Effector CD4-positive, alpha-beta T cell (primary cell): Measurements from ENCODE around the gene FAM117A.

Source experiments
- DNase-seq: peaks from one replicate; pipeline ENCODE4 v3.0.0-alpha.2; 2020

Gene FAM117A

DNA sequence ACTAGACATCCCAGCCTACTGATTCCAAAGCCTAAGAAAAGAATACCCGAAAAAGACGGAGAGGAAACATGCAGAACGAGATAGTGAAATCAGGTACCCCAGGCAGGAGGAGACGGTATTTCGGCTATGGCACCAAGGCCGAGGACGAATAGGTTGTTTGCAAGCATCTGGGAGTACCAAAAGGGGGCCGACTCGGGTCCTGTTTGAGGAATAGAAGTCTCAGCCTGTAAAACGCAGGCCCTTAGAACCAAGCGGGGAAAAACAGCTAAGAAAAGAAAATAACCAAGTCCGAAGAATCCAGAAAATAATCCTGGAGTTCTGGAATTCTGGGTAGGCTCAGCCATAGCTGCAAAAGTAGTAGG, 56.7 kb downstream of the FAM117A start:
- peak; percentile 39 for DNase-seq

DNA sequence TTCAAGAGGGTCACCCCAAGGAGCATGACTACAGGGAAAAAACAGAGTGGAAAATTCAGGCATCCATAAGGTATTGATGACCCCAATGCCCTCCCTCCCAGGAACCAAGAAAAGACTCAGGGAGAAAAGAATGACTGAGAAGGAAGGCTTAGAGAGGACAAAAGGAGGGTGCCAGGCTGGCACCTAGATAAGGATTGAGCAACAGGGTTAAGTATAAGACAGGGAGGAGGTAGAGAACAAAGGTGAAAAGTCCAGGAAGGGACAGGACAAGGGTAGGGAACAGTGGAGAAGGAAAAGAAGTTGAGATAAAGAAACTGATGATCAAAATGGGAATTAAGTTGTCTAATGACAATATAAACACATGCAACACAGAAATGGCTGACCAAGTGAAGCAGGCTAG, 58.7 kb downstream of the FAM117A start:
- DNase-seq = no peak

DNA sequence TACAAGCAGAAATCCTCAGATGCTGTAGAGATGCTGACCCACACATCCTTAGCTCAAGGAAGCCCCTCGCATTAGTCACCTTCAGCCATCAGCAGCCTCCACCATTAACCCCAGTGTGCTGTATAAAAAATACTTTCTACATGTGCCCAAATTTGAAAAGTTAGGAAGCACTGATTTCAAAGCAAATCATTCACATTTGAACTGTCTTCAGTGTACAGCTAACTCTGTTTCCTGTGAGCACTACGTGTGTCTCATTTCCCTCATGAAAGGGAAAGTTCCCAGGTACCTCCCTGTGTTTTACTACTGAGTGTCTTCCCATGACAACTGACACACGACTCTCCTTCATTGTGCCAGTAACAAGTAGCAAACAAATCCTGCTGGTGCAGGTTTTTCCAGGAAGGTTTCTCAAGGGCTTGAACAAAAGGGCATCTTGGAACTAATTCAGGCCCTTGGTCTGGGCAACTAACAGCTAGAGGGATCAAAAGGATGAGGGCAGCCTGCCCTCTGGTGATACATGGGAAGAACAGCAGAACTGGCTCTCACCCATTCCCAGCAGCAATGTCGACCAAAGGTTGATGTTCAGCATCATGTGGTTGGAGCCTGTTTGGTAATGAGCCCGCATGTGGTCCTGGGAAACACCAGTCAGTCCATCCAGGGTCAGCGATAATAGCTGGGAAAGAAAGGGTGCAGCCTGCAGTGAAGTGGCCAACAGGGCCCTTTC, 60.2 kb downstream of the FAM117A start:
- no peak for DNase-seq

DNA sequence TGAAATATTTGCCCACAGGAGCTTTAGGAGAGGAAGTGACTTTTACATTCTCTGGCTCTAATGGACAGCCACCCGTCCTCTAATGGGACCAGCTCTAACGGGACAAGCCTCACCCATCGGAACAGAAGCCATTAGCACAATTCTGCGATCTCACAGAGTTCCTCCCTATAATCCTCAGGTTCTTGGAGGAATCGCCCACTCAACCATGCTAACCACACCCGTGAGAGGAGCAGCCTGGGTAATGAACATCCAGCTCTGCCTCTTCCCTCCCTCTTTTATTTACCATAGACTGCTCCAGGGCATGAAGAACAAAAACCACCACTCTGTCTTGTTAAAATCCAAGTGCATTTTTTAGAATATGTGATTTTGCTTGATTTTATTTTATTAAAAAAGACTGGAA, 63.0 kb downstream of the FAM117A start:
- DNase-seq = no peak

DNA sequence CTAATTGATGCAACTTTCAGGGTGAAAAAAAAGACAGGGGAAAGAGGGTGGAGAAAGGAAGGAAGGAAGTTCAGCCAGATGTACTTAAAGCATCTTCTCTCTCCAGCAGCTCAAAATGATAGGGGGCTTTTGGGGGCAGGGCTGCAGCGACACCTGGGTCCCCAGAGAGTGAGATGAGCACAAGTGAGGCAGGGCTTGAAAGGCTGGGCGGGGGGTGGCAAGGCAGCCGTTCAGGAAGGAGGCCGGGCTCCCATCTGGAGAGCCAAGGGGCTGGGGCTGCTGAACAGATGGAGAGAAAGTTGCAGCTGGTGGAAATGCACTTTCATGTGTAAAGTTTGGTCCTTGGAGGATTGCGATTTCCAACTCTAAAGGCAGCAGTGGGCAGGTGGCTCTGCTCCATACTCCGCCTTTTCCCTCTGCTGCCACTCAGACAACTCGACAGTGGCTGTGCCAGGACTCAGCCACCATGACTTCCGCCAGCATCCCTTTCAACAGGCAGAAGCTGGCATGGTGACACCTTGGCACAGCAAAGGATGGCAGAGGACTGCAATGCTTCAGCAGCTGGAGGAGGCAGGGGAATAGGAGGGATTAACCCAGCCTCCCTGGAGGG, 63.9 kb downstream of the FAM117A start:
- DNase-seq = no peak

DNA sequence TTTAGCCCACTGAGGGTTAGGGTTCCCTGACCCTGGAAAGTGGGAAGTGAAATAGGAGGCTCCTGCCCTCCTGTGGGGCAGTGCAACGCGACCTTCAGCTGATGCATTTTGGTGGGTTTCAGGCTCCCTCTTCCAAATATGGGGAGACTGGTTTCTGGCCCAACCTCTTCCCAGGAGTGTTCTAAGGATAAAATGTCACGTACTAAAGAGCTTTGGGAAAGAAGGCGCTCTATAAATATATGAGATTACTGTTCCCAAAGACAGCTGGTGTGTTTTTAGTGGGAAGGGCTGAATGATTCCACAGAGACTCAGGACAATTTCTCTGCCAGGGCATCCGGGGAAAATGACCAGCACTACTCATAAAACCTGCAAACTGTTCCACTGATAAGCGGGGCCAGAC, 65.9 kb downstream of the FAM117A start:
- no peak for DNase-seq

DNA sequence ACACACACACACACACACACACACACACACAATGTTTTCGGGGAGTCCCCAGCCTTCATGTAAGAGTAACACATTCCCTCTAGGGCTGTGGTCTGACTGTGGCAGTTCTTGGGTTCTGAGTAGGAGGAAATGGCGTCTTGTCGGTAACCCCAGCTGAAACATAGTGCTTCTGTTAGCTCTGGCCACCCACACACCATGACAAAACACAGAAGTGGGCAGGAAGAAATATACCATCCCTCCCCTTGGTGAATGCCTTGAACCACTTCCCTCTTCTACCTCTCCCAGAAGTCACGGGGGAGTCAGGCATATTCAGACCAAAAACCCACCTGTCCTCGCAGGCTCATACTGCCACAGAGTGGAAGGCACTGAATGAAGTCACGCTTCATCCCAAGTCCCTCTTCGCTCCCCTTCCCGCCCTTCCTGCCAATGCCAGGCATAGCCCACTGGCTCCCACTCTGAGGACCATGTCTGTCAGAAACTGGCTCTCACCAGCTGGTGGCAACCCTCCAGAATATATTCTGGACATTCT, 67.6 kb downstream of the FAM117A start:
- DNase-seq = peak; percentile 27

DNA sequence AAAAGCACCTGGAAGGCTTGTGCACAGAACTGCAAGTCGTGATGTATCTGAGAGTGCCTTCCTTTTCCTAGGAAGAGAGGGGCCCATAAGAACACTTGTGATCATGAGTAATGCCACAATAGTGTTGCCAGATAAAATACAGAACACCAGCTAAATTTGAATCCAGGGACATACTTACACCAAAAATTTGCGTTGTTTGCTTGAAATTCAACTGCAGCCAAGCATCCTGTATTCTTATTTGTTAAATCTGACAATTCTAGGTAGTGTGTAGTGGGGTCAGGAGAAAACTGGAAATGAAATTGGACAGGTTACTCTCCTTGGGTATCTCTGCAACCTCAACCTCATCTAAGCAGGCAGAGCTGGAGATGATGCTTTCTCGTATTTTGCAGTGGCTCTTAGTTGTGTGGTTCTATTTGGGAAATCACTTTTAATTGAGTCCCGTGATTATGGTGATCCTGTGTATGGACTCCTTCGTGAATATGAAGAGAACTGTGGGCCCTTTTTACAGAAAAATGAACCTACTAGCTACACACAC, 68.2 kb downstream of the FAM117A start:
- DNase-seq = no peak

DNA sequence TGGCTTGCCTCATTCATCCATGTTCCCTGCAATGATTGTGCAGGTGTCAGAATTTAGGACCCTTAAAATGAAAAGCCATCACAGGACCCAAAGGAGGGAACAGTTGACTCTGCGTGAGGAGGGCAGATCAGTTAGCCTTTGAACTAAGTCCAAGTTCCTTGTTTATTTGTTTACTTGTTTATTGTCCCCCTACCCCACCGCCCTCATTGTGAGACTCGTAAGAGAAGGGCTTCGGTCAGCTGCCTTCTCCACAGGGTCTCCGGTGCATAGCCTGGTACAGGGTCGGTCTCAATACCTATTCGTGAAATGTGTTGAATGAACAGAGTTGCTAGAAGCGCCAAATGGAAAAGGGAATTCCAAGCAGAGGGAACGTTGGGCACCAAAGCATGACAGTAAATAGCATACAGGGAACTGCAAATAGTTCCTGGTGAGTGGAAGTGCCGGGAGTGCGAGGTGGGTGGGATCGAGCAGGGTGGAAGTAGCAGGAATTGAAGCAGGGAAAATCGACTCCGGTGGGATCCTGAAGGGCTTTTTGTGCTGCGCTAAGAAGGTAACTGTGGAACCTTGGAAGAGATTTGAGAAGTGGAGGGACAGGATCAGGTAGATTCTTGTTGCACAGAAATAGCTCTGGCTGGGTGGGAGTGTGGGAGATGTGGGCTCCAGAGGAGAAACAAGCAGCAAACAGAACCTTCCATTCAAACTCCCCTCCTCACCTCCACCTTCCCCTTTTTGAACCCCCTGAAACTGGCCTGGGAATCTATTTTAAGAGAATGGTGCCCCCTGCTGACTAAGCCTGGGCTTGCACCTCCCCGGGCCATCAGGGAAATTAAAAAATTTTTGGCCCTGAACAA, 68.9 kb downstream of the FAM117A start:
- DNase-seq = peak; percentile 67

DNA sequence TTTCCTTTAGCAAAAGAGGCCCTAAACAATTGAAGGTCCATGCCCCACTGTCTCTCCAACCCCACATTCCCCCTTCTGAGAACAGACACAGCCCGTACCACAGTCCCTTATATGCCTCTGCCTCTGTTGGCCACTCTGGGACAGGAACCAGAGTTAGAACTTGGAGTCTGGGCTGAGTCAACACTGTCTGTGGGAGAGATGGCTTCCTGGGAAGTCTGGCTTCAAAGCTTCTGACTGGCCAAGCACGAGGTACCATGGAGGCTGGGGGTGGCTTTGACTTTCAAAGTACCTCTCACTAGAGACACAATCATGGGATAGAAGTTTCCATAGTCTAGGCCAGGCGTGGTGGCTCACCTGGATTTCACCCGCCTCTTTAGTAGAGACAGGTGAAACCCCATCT, 71.2 kb downstream of the FAM117A start:
- DNase-seq = no peak

DNA sequence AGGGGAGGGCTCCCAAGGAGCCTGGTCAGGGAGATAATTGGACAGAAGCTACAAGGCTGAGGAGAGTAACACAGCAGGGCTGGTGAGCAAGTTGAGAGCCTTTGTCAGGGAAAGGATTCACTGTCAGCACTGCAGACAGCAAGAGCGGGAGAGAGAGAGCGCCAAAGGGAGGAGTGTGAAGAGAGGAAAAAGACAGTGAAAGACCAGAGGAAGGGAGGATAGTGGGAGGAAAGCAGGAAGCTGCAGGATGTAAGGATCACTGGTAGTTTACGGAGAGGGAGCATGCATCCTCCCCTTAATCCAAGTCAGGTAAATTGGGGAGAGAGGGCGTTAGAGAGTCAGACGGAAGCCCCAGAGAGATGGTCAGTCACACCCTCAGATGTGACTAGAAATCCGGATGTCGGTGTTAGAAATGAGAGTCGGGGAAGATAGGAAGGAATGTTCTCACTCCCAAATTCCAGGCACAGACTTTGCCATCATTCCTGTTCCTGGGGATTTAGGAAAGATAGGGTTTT, 72.2 kb downstream of the FAM117A start:
- no peak for DNase-seq

DNA sequence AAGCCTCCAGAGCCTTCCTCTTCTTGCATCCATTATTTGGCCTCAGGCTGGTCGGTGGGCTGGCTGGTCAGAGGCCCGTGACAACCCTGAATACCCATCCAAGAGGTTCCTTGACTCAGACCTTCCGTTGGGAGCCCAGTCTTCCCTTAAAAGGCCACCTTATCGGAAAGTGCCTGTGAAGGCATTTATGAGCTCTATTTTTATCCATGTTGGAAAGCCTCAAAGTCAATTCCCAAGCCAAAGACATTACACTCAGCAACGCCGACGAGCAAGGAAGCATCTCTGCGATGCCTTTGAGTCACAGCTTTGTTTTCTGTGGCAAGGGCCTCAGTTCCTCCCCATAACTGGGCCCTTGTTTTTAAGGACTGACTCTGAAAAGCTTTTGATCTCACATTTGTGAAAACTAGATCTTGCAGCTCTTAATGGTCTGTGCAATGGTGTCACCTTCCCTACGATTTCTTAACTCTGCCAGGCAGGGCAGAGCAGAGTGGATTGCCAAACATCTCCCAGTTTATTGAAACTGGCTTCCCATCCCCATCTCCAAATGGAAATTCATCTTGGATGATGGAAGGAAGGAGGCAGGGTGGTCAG, 72.8 kb downstream of the FAM117A start:
- no peak for DNase-seq

DNA sequence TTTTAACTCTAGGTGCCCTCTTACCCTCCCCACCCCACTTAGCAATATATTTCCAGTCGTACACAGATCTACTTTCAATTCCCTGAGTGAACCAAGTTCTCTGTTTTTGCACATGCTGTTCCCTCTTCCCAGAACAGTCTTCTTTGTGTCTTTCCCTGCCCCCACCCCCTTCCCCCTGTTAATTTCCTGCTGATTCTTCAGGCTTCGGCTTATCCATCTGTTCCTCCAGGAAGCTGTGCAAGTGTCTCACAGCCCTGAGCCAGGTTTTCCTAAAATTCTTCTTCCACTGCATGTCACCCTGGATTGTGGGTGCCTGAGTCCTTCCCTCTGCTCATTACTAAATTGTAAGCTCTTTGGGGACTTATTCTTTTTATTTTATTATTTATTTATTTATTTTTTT, 73.7 kb downstream of the FAM117A start:
- no peak for DNase-seq

DNA sequence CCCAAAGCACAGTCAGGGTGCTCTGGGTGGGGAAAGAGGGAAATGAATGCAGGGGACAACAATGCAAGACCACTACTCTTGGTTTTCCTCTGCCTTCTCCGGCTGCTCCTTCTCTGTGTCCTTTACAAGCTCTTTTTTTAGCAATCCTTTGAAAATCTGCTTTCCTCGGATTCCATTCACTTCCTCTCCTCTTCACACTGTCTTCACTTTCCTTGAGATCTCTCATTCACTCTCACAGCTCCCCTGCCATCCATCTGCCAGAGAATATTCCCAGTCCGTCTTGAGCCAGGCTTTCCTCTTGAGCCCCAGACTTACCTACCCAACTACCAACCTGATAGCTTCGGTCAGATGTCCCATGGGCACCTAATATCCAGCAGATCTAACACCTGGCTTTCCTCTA, 75.1 kb downstream of the FAM117A start:
- DNase-seq = no peak

DNA sequence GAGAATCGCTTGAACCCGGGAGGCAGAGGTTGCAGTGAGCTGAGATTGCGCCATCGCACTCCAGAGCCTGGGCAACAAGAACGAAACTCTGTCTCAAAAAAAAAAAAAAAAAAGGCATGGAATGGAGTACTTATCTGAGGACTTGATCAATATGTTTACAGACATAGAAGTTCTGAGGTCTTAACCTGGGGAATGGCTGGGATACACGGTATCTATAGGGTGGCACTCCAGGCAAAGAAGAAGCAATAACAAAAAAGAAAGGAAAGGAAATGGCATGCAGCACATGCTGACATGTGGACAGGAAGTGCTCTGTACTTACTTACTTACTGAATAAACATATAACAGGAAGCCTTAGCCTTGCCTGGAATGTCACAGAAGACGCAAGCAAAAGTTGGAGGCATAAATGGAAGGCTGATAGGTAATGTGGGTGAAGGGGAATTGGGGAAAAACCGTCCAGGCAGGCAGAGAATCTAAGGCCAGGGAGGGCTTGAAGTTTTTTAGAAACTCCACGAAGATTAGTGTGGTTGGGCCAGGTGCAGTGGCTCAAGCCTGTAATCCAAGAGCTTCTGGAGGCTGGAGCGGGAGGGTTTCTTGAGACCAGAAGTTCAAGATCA, 75.9 kb downstream of the FAM117A start:
- DNase-seq = no peak

DNA sequence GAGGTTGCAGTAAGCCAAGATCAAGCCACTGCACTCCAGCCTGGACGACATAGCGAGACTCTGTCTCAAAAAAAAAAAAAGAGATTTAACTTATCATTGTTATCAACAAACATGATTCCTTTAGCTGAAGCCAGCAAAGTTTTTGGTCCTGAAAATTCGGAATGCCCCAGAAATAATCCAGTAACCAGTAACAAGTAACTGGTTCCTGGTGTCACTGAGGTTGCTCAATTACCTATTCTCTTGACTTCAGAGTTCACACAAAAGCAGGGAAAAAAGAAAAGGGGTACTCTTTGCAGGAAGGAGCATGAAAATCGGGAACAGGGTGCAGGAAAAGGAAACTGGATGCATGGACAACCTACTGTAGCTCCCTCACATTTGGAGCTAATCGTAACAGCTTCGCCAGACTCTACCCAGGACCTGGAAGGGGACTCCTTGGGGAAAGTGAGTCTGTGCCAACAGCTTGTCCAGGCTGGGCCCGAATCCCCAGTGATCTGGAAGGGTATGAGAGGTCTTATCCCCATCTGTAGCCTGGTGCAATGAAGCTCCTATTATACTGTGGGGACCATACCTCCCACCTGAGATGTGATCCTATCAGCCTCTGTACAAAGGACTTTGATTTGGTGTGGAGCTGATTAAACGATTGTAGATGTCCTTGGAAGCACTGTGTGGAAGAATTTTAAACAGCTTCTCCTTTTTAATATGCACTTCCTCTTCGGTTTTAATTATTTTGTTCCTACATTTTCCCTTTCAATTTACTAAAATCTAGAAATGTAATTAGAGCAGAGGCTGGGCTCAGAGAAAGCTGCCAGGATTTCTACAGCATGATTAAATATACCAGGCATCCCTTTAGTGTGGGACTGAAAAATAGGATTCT, 82.6 kb downstream of the FAM117A start:
- no peak for DNase-seq

DNA sequence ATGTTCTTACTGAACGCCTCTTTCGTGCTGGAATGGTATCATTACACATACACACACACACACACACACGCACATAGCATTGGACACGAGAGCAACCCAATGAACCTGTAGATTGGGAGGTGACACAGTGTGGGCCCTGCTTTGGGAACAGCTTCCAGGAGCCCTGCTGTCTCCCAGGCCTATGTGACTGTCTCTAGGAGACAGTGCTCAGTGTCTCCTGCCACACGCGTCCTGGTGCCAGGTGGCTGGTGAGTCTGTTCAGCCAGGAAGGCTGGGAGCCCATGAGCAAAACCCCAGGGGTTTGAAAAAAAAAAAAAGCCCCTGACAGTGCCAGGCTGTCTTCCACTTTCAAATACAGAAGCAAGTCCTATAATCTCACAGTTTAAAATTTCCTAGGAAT, 83.6 kb downstream of the FAM117A start:
- no peak for DNase-seq

DNA sequence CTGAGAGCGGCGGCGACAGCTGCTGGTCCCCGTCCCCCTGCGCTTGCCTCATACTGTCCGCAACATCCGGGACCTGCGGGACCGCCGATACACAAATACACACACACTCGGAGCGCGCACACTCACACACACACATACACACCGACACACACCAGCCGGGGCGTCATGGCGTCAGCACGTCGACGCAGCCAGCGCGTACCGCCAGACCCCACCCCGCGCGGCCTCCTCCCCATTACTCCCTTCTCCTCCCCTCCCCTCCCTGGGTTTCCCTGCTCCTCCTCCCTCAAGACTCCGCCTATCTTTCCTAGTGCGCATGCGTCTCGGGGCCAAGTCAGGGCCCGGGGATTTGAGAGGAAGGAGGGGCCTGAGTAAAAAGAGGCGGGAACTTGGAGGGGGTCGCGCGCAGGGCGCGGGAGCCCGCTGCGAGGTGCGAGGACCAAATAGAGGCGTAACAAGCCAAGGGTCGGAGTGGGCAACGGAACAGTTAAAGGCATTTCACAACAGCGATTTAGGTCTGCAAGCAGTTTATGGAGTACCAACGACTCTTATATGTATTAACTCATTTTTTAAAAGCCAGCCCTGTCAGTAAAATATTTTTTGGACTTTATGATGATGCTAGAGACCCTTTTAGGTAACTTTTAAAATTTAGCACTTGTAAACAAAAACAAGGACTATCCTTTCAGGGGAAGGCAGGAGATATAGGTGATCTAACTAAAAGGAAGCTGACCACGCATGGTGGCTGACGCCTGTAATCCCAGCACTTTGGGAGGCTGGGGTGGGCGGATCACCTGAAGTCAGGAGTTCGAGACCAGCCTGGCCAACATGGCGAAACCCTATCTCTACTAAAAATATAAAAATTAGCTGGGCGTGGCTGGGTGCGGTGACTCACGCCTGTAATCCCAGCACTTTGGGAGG, 85.7 kb downstream of the FAM117A start, which contains the start of gene SPOP:
Gene SPOP (minus strand): TSS at position 165 of the 915 bp plus-strand sequence. CDS start 55,287 bp downstream, outside the sequence.
- DNase-seq = peak; percentile 97

DNA sequence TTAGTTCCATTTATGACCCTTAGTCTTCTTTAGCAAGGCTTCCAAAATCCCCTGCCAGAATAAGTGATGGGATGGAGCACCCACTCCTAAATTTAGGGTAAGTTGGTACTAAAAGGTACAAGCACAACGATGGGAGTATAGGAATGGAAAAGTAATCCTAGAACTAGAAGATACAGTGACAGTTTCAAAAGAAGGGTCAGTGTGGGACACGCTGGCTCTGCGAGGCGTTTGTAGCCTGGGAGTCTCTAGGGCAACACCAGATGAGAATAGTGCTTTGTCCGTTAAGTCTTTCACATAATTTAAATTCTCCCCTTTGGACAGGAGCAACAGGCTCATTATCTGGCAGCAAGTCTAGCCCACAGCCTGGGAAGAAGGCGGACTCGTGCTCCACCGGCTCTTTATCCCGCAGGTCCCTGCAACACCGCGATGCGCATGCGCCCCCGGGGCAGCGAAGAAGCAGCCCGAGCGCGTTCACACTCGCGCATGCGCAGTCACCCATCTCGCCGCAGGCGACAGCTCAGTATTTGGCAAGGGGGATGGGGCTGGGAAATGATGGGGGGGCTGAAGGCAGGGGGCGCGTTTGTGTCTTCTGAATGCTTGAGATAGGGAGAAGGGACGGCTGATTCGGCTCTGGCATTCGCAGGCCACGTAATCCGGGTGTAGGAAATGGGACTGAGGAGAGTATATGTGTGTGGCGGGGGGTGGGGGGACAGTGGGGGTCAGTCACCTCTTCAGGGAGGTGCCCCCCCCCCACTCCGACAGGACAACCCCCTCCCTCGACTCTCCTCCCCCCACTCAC, 86.6 kb downstream of the FAM117A start:
- DNase-seq = peak; percentile 96
